RWPE2 (cell line): ENCODE data around the gene PTPRS.

Experiments used
- ATAC-seq: fragments of 200-7000 bp; cut with Tn5 transposase; 3 replicates; pipeline ENCODE4 v1.9.1; 2021; ENCODE audit warnings: low read depth
- DNase-seq: peaks from one replicate; pipeline ENCODE4 v3.0.0-alpha.2; 2020; ENCODE audit warnings: low spot score
- H3K27ac ChIP-seq: fragments of 450-650 bp; 2 replicates; pipeline ENCODE4 v1.5.1; 2017; ENCODE audit warnings: mild to moderate bottlenecking; ENCODE audit not compliant: poor library complexity, severe bottlenecking
- H3K27me3 ChIP-seq: fragments of 250-450 bp; sonication (Bioruptor Pico); 2 replicates; pipeline ENCODE4 v1.5.1; 2021; ENCODE audit warnings: mild to moderate bottlenecking, moderate library complexity; ENCODE audit not compliant: insufficient read depth, poor library complexity, severe bottlenecking
- H3K36me3 ChIP-seq: fragments of 250-450 bp; sonication (Bioruptor Pico); 2 replicates; pipeline ENCODE4 v1.5.1; 2020; ENCODE audit warnings: low read depth, mild to moderate bottlenecking, moderate library complexity
- H3K4me1 ChIP-seq: fragments of 250-450 bp; sonication (Bioruptor Pico); 2 replicates; pipeline ENCODE4 v1.5.1; 2021; ENCODE audit warnings: mild to moderate bottlenecking, moderate library complexity; ENCODE audit not compliant: insufficient read depth, poor library complexity, severe bottlenecking
- H3K4me3 ChIP-seq: fragments of 250-450 bp; sonication (Bioruptor Pico); 2 replicates; pipeline ENCODE4 v1.5.1; 2021; ENCODE audit warnings: mild to moderate bottlenecking, moderate library complexity; ENCODE audit not compliant: severe bottlenecking
- H3K9me3 ChIP-seq: fragments of 250-450 bp; sonication (Bioruptor Pico); 2 replicates; pipeline ENCODE4 v1.5.1; 2021; ENCODE audit warnings: mild to moderate bottlenecking, moderate library complexity; ENCODE audit not compliant: severe bottlenecking
- CTCF ChIP-seq: fragments of 450-650 bp; IDR thresholded peaks from one replicate; pipeline ENCODE4 v1.5.1; 2017; ENCODE audit warnings: mild to moderate bottlenecking, moderate library complexity; ENCODE audit not compliant: poor library complexity, severe bottlenecking

PTPRS gene

GRCh38 chr19:5360003-5360780 lies 19.6 kb upstream of the PTPRS start:
- no peaks in the 10 kb centered on the region for H3K27me3 ChIP-seq
- H3K4me1 ChIP-seq = no peaks in the 10 kb centered on the region
- H3K4me3 ChIP-seq = no peak overlapping the region
- no peak for TF ChIP-seq CTCF
- H3K36me3 ChIP-seq = no peaks in the 10 kb centered on the region
- no peak for DNase-seq
- H3K27ac ChIP-seq = no peak overlapping the region
- H3K9me3 ChIP-seq = no peaks in the 10 kb centered on the region
- no peak for ATAC-seq

GRCh38 chr19:5358173-5358800 lies 17.7 kb upstream of the PTPRS start:
- Histone ChIP-seq H3K4me1 (no peaks in the 10 kb centered on the region), H3K9me3 (no peaks in the 10 kb centered on the region), H3K36me3 (no peaks in the 10 kb centered on the region), H3K27ac (no peak overlapping the region), H3K27me3 (no peaks in the 10 kb centered on the region), H3K4me3 (no peak overlapping the region)
- DNase-seq (no peak), ATAC-seq (no peak)
- no peak for TF ChIP-seq CTCF

- no peaks in the 10 kb centered on the region for H3K9me3 ChIP-seq
- no peaks in the 10 kb centered on the region for H3K4me1 ChIP-seq
- no peak overlapping the region for H3K27ac ChIP-seq
- DNase-seq (no peak), ATAC-seq (no peak)
- H3K27me3 ChIP-seq = no peaks in the 10 kb centered on the region
- TF ChIP-seq CTCF = no peak
- H3K4me3 ChIP-seq = no peak overlapping the region
- H3K36me3 ChIP-seq = no peaks in the 10 kb centered on the region
Measured at GRCh38 chr19:5357584-5357983, 17.0 kb upstream of the PTPRS start.

GRCh38 chr19:5356918-5357317 lies 16.3 kb upstream of the PTPRS start:
- no peaks in the 10 kb centered on the region for H3K27me3 ChIP-seq
- H3K36me3 ChIP-seq = no peaks in the 10 kb centered on the region
- ATAC-seq (no peak), DNase-seq (no peak)
- H3K4me3 ChIP-seq = no peak overlapping the region
- no peaks in the 10 kb centered on the region for H3K9me3 ChIP-seq
- TF ChIP-seq CTCF = no peak
- H3K4me1 ChIP-seq = no peaks in the 10 kb centered on the region
- no peak overlapping the region for H3K27ac ChIP-seq

GRCh38 chr19:5356428-5356827 lies 15.8 kb upstream of the PTPRS start:
- DNase-seq (no peak), ATAC-seq (no peak)
- no peaks in the 10 kb centered on the region for H3K36me3 ChIP-seq
- H3K27me3 ChIP-seq = no peaks in the 10 kb centered on the region
- no peaks in the 10 kb centered on the region for H3K9me3 ChIP-seq
- no peak overlapping the region for H3K4me3 ChIP-seq
- H3K4me1 ChIP-seq = no peaks in the 10 kb centered on the region
- H3K27ac ChIP-seq = no peak overlapping the region
- no peak for TF ChIP-seq CTCF
